Endodermal cell (in vitro differentiated cells): ENCODE measurements around the gene LASP1. TPM values are rescaled to one million over a fixed set of nuclear protein-coding genes. Genes with fewer than 3 reads are reported as not detected.

Experiments used
- DNase-seq: peaks from one replicate; pipeline ENCODE4 v3.0.0-alpha.2; 2017
- H3K27ac ChIP-seq: 2 replicates; pipeline ENCODE4 v1.5.1; 2013; ENCODE audit warnings: mild to moderate bottlenecking, low read depth, low read length, moderate library complexity
- H3K27me3 ChIP-seq: 2 replicates; pipeline ENCODE4 v1.6.1; 2013; ENCODE audit warnings: mild to moderate bottlenecking, low read length, moderate library complexity; ENCODE audit not compliant: insufficient read depth, control insufficient read depth, poor library complexity, severe bottlenecking
- H3K36me3 ChIP-seq: 2 replicates; pipeline ENCODE4 v1.7.0; 2013; ENCODE audit warnings: mild to moderate bottlenecking, low read length, moderate library complexity; ENCODE audit not compliant: control insufficient read depth, insufficient read depth
- H3K4me1 ChIP-seq: one replicate; pipeline ENCODE4 v1.7.0; 2013; ENCODE audit warnings: low read length; ENCODE audit not compliant: control insufficient read depth, insufficient read depth
- H3K4me3 ChIP-seq: 2 replicates; pipeline ENCODE4 v1.5.1; 2013; ENCODE audit warnings: mild to moderate bottlenecking, low read length, moderate library complexity
- H3K9ac ChIP-seq: 2 replicates; pipeline ENCODE4 v1.6.1; 2013; ENCODE audit warnings: mild to moderate bottlenecking, low read length, moderate library complexity; ENCODE audit not compliant: poor library complexity, severe bottlenecking; ENCODE audit errors: extremely low read depth
- H3K9me3 ChIP-seq: 2 replicates; pipeline ENCODE4 v1.6.1; 2013; ENCODE audit warnings: mild to moderate bottlenecking, low read length, moderate library complexity; ENCODE audit not compliant: control insufficient read depth
- H3K27ac Mint-ChIP-seq: 2 replicates; pipeline ENCODE4 v1.8.0; 2020; ENCODE audit warnings: mixed read lengths
- H3K27me3 Mint-ChIP-seq: 2 replicates; pipeline ENCODE4 v1.8.0; 2021; ENCODE audit warnings: mild to moderate bottlenecking, mixed read lengths; ENCODE audit not compliant: insufficient read depth
- H3K36me3 Mint-ChIP-seq: 2 replicates; pipeline ENCODE4 v1.8.0; 2020; ENCODE audit warnings: low read depth, mixed read lengths
- H3K4me1 Mint-ChIP-seq: 2 replicates; pipeline ENCODE4 v1.8.0; 2020; ENCODE audit warnings: mixed read lengths
- H3K4me3 Mint-ChIP-seq: 2 replicates; pipeline ENCODE4 v1.8.0; 2020; ENCODE audit warnings: mild to moderate bottlenecking, moderate library complexity, mixed read lengths
- H3K9me3 Mint-ChIP-seq: 2 replicates; pipeline ENCODE4 v1.8.0; 2020; ENCODE audit warnings: mild to moderate bottlenecking, mixed read lengths
- CTCF ChIP-seq: fragments of 200-600 bp; sonication (generic); conservative IDR thresholded peaks from 2 replicates; pipeline ENCODE4 v1.5.0; 2021; ENCODE audit warnings: antibody characterized with exemption, mild to moderate bottlenecking
- WGBS, 2 experiments: methylation state at CpG; one replicate each; pipeline versions ENCODE4 v1.1.5 to v1.1.7; 2013; ENCODE audit warnings: missing lambda C conversion rate in 2 of 2, mixed read lengths in 1 of 2; ENCODE audit not compliant: insufficient coverage in 1 of 2, insufficient read length in 1 of 2; 5-methylcytosine and 5-hydroxymethylcytosine counted together
- long read RNA-seq, 4 experiments: library from polyadenylated mRNA in 2 of 4; library from RNA in 1 of 4; library from capped mRNA in 1 of 4; stranded (forward) in 3 of 4; unstranded in 1 of 4; transcript quantifications; one replicate each; pipeline ENCODE4 v2.0.0, GENCODE V29; 2020 to 2021; ENCODE audit warnings: inconsistent platforms in 1 of 4
- polyA plus RNA-seq, 2 experiments: library from polyadenylated mRNA; stranded (reverse); fragments of 50-300 nt; gene quantifications; one replicate each; pipeline ENCODE4 v1.2.3, GENCODE V29; 2013
- total RNA-seq, 2 donors: library from RNA; stranded (reverse); fragmentation: NEBNext Ultra II Directional in 1 of 2; extraction: Animal tissue kit (Norgen Biotek cat#: 25700) in 1 of 2; gene quantifications; 2 replicates in 1 of 2; 3 replicates in 1 of 2; pipeline ENCODE4 v1.2.1, GENCODE V29; 2021

The LASP1 gene
- total RNA-seq = 100 to 1,000 TPM; 168 to 177 TPM
- 102 TPM for polyA plus RNA-seq (2013, experiment 1 of 2)
- polyA plus RNA-seq (2013, experiment 2 of 2) = 102 TPM
- long read RNA-seq, experiment 1, full-length matches to known transcripts = 13 of 105 reads
- long read RNA-seq, experiment 1, partial matches to known transcripts = 21 of 105 reads
- long read RNA-seq, experiment 1, other reads (novel, unspliced or antisense) = 71 of 105 reads
- long read RNA-seq, experiment 2, full-length matches to known transcripts = 208 of 294 reads
- long read RNA-seq, experiment 2, partial matches to known transcripts = 78 of 294 reads
- long read RNA-seq, experiment 2, other reads (novel, unspliced or antisense) = 8 of 294 reads
- long read RNA-seq, experiment 3, full-length matches to known transcripts = 894 of 974 reads
- long read RNA-seq, experiment 3, partial matches to known transcripts = 57 of 974 reads
- long read RNA-seq, experiment 3, other reads (novel, unspliced or antisense) = 23 of 974 reads
- long read RNA-seq, experiment 4, full-length matches to known transcripts = 1 of 70 reads
- long read RNA-seq, experiment 4, partial matches to known transcripts = 0 of 70 reads
- long read RNA-seq, experiment 4, other reads (novel, unspliced or antisense) = 69 of 70 reads

- Histone ChIP-seq H3K9ac (peak within 1 kb of the TSS; percentile 92), H3K9me3 (no peaks in the 10 kb centered on the region), H3K27ac (peak within 1 kb of the TSS; percentile 84), H3K4me1 (peaks cover 11% of the 10 kb centered on the region), H3K4me3 (peak within 1 kb of the TSS; percentile 93), H3K36me3 (peaks cover 31% of the 10 kb centered on the region), H3K27me3 (no peaks in the 10 kb centered on the region)
- Mint-ChIP-seq H3K4me3 (peak within 1 kb of the TSS; percentile 100), H3K4me1 (peaks cover 28% of the 10 kb centered on the region), H3K9me3 (no peaks in the 10 kb centered on the region), H3K27me3 (no peaks in the 10 kb centered on the region), H3K27ac (peak within 1 kb of the TSS; percentile 99), H3K36me3 (peaks cover 3% of the 10 kb centered on the region)
- WGBS, 2 experiments = 0 to 1% methylated on average over 35 to 73 of the region's 73 CpGs
- peak; percentile 96 for DNase-seq
- TF ChIP-seq CTCF = no peak
Measured at GRCh38 chr17:38869526-38870258, at the start of gene LASP1. Gene LASP1, plus strand, starts transcription at chr17:38870058. Its CDS starts 132 bp downstream, at chr17:38870190.

- Histone ChIP-seq H3K4me3 (peak within 1 kb of the TSS; percentile 99), H3K27ac (peak within 1 kb of the TSS; percentile 99), H3K9me3 (no peaks in the 10 kb centered on the region), H3K9ac (peak within 1 kb of the TSS; percentile 100), H3K4me1 (peaks cover 8% of the 10 kb centered on the region), H3K27me3 (no peaks in the 10 kb centered on the region), H3K36me3 (peaks cover 13% of the 10 kb centered on the region)
- Mint-ChIP-seq H3K4me3 (peak within 1 kb of the TSS; percentile 90), H3K36me3 (peaks cover 13% of the 10 kb centered on the region), H3K9me3 (no peaks in the 10 kb centered on the region), H3K4me1 (peaks cover 6% of the 10 kb centered on the region), H3K27ac (peak within 1 kb of the TSS; percentile 100), H3K27me3 (peaks cover 3% of the 10 kb centered on the region)
- peak; percentile 100 for DNase-seq
- TF ChIP-seq CTCF = no peak
- WGBS, 2 experiments = 3 to 4% methylated on average over 45 to 55 of the region's 55 CpGs
Measured at GRCh38 chr17:38824899-38825761, 44.7 kb upstream of the LASP1 start, which contains the start of gene CWC25. Gene CWC25, minus strand, starts transcription at chr17:38825321. Its CDS starts 138 bp downstream, at chr17:38825183.
